NOMO-1 treated with DMSO at 0.1 percent for 48 hours (cell line): ENCODE results near the gene BCAS1.

Experiments
- DNase-seq: peaks from one replicate; lab custom pipeline; 2025; ENCODE audit not compliant: unreplicated experiment; lab: John Stamatoyannopoulos, UW

The BCAS1 gene

GRCh38 chr20:54056762-54057639 lies 13.4 kb downstream of the BCAS1 start:
- DNase-seq, result no peak

DNA sequence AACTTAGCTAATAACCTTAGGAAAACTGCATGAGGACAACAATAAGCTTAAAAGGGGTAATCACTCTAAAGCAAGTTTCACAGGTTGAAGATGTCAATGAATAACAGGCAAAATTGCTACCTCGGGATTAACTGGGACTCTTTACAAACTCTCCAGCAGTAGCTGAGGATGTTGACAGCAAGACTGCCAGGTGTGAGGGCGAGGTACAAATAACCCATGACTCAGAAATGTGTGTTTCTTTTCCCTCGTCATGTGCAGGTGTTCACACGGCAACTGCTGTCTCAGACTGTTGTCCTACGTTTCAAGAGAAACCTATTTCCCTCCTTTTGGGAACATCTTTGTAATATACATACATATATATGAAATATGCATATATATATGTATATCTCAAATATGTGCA lies 15.9 kb downstream of the BCAS1 start:
- no peak for DNase-seq

GRCh38 chr20:54051068-54051467 lies 19.3 kb downstream of the BCAS1 start:
- DNase-seq, result no peak

- DNase-seq, result no peak
Observed at GRCh38 chr20:54048891-54049545, 21.4 kb downstream of the BCAS1 start.

DNA sequence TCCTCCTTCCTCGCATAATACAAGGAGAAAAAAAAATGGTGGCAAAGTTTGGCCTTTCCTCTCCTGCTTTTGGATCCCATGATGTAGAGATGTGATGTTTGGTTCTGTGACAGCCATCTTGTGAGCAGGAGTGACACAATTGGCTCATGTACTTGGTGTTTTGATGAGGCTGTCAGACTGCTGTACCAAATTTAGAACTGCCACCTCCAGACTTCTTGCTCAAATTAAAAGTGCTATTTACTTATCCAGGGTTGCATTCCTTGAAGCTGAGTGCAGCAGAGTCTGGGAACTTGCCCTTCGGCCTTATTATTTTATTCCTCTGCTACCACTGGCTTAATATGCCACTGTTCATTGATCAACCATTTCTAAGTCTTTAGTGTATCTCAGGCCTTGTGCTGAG lies 21.9 kb downstream of the BCAS1 start:
- DNase-seq, result no peak

DNA sequence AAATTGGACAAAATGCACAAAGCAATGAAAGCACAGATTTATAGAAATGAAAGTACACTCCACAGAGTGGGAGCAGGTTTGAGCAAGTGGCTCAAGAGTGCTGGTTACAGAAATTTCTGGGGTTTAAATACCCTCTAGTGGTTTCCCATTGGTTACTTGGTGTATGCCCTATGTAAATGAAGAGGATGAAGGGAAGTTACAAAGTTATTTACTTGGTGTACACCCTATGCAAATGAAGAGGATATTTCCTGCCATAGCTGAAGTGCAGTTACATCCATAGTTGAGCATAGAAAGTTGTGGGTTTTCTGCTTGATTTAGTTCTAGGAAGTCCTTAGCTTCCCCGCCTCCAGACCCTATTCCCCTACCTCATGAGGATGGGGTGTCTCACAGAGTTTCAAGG lies 22.7 kb downstream of the BCAS1 start:
- DNase-seq, result no peak

GRCh38 chr20:54047048-54047447 lies 23.3 kb downstream of the BCAS1 start:
- DNase-seq, result no peak

- peak; percentile 69 for DNase-seq
Observed at GRCh38 chr20:54044156-54044555, 26.2 kb downstream of the BCAS1 start.

DNA sequence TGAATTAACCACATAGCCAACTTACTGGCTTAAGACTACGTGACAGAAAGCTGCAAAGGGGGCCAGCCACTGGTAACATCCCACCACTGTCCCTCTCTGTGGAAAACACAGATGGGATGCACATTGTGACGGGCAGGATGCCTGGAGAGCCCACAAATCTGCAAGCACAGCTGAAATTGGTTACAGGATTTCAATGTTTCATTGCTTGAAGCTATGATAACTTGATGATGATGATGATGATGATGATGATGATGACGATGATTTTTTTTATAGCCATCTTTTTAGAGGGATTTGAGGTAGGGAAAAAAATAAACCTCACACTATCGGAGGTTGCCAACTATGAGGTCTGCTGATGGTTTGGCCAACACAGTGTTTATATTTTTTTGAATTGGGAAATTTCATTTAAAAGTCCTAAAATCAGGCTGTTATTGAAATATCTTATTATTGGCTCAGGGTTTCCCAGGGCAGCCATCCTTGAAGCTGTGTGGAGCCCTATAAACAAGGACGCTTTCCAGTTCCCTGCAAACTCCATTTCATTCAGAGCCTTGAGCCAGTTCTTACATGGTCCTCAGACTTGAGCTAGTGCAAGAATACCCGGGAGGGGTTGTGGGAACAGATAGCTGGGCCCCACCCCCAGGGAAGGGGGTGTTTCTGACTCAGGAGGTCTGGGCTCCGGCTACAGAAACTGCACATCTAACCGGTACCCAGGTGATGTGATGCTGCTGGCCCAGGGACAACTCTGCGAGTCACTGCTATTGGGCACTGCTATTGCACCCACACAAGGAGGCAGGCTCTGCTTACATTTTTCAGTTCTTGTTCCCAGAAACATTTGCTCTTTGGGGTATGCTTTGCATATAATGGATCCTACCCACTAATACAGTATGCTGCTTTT lies 27.1 kb downstream of the BCAS1 start:
- DNase-seq, result no peak

GRCh38 chr20:54042021-54042420 lies 28.4 kb downstream of the BCAS1 start:
- DNase-seq, result no peak

- DNase-seq, result no peak
Observed at GRCh38 chr20:54041336-54041735, 29.1 kb downstream of the BCAS1 start.

GRCh38 chr20:54040531-54040930 lies 29.9 kb downstream of the BCAS1 start:
- DNase-seq, result no peak

DNA sequence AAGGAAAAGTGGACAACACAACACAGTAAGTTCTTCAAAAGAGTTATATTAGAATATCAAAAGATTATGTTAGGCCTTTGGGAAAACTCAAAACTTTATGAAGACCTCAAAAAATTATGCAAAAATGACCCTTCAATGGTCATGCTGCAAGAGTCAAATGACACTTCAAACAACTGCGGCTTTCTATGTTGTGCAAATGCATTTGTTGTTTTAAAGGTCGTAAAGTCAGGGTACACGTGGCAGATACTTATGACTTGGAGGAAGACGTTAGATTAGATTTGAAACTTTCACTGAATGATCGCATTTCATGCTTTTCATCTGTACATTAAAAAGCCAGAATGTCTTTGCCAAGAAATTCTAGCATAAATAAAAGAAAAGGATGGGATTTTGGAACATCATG lies 31.4 kb downstream of the BCAS1 start:
- DNase-seq, result no peak

- DNase-seq, result no peak
Observed at GRCh38 chr20:54037525-54037924, 32.9 kb downstream of the BCAS1 start.

DNA sequence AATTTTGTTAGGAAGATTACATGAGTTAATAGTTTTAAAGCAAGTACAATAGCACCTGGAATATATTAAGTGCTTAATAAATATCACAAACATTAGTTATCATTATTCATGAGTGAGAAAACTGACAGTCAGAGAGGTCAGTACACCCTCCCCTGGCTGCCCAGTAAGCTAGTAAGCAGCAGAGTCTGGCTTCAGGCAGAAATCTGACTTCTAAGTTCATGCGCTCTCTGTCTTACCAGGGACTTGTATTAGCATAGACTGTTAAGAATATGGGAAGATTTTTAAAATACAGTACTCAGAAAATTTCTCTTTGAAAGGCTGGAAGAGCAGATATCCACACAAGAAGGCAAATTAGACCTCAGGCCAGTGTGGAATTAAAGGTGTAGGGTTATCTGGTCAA lies 40.8 kb downstream of the BCAS1 start:
- DNase-seq, result no peak

DNA sequence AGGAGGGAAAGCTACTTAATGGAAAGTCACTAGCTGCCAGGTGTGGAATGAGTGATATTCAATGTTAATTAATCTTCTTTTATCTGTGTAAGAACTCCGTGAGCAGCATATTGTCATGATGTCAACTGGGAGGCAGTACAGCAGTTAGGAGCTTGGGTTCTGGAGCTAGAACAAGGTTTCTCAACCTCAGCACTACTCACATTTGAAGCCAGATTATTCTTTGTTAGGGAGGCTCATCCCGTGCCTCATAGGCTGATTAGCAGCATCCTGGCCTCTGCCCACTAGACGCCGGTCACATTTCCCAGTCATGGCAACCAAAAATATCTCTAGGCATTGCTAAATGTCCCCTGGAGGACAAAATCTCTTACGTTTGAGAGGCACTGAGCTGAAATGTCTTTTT lies 41.2 kb downstream of the BCAS1 start:
- no peak for DNase-seq

- no peak for DNase-seq
Observed at GRCh38 chr20:54028276-54029011, 42.0 kb downstream of the BCAS1 start.

- DNase-seq, result no peak
Observed at GRCh38 chr20:54027704-54028103, 42.7 kb downstream of the BCAS1 start.

DNA sequence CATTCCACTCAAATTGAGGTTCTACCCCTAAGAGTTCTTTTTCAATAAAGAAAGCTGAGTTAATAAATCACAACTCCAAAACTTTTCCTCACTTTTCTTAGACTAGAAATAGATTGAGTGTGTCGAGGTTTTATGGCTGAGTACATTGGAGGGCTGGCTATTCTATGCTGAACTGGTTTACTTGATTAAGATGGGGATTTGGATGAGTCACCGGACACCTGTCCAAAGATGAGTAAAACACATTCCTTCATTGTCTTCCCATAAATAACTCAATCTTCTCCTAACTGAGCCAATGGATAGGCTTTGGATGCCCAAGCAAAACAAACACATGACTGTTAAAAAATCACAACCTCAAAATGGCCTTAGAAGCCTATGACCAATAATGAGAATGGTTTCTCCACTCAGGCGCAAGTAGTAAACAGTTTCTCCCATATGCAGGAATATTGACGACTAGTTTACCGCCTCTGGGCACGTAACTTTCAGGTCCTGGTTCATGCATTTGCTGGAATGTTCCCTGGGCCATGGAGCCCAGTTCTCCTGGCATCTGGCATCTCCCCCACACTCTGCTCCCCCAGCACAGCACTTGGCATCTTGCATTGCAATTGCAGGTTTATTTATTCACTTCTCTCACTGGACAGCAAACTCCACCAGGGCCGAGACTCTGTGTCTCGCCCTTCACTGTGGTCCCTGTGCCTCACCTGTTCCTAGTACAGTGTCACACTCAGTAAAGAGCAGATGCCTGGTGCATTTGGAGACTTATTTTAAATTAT lies 43.9 kb downstream of the BCAS1 start:
- DNase-seq, result no peak

DNA sequence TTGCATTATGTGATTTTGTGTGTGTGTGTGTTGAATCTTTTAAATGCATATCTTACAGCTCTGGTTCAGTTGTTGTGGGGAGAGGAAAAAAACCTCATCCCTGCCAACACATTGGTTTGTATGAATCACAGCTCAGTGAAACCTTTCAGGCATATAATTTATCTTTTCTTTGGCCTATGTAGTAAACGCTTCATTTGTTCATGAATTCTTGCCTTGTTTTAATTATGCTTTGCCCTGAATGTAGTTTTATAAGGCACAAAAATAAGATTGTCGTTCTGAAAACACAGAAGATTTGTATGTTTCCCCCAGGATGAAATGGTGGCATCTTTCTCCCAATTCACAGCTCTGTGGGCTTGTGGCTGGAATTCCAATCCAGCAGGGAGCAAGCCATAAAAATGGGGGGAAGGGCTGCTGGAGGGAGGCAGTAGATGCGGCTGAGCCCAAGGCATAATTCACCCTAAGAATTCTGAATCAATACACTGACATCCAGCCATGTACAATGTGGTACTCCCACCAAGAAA lies 45.1 kb downstream of the BCAS1 start:
- DNase-seq, result no peak
